ENCODE measurements around the gene RBL1.

The RBL1 gene

GRCh38 chr20:37066168-37066567, 29.6 kb downstream of the RBL1 start:
- Histone ChIP-seq H3K27ac (ENCODE audit: extremely low read depth, low read depth, low read length) (no peak overlapping the region), H3K9me3 (ENCODE audit: control insufficient read depth, insufficient read depth, low read depth, low read length) (no peaks in the 10 kb centered on the region), H3K4me3 (ENCODE audit: low read depth, low read length) (no peak overlapping the region), H3K36me3 (ENCODE audit: control insufficient read depth in 2 of 2, insufficient read depth in 1 of 2, low read length in 2 of 2) (peaks cover 18 to 43% of the 10 kb centered on the region in 2 experiments), H3K4me1 (ENCODE audit: control insufficient read depth, insufficient read depth, low read length) (no peaks in the 10 kb centered on the region)
- ChIA-PET CTCF (interaction anchor here (1.0 kb wide), 1 partner anchor 14 kb away, joined by 3 read pairs; no protein-coding TSS in a partner anchor), POLR2A (no interaction called here)
- TF ChIP-seq ZNF664 (tag by site-specific recombination; IDR thresholded peaks at IDR 0.05) (no peak), HOXD13 (CRISPR knock-in tag; IDR thresholded peaks at IDR 0.05; ENCODE audit: borderline replicate concordance) (no peak), ZBTB20 (tag by site-specific recombination; IDR thresholded peaks at IDR 0.05) (no peak), ZNF211 (tag by site-specific recombination; IDR thresholded peaks at IDR 0.05; ENCODE audit: low read depth) (no peak), ZNF501 (tag by site-specific recombination; IDR thresholded peaks at IDR 0.05) (no peak)

- no peak overlapping the region for H3K4me3 ChIP-seq (ENCODE audit: low read depth, low read length)
- H3K27ac ChIP-seq (ENCODE audit: extremely low read depth, low read depth, low read length), result no peak overlapping the region
- H3K4me1 ChIP-seq (ENCODE audit: control insufficient read depth, insufficient read depth, low read length), result no peaks in the 10 kb centered on the region
- TF ChIP-seq ZBTB21 (tag by site-specific recombination; IDR thresholded peaks at IDR 0.05), result no peak
- no peak for TF ChIP-seq ZNF768 (tag by site-specific recombination; IDR thresholded peaks at IDR 0.05)
- TF ChIP-seq GLIS1 (tag by site-specific recombination; IDR thresholded peaks at IDR 0.05), result no peak
- TF ChIP-seq YY2 (tag by site-specific recombination; IDR thresholded peaks at IDR 0.05), result no peak
- no peak for TF ChIP-seq ZNF114 (tag by site-specific recombination; IDR thresholded peaks at IDR 0.05)
- TF ChIP-seq SETDB1 (IDR thresholded peaks at IDR 0.05; ENCODE audit: insufficient read length, low read length), result no peak
- POLR2A ChIA-PET, result no interaction called here
- peaks cover 68 to 71% of the 10 kb centered on the region in 2 experiments for H3K36me3 ChIP-seq (ENCODE audit: control insufficient read depth in 2 of 2, insufficient read depth in 1 of 2, low read length in 2 of 2)
- H3K9me3 ChIP-seq (ENCODE audit: control insufficient read depth, insufficient read depth, low read depth, low read length), result no peaks in the 10 kb centered on the region
- CTCF ChIA-PET, result interaction anchor here (0.5 kb wide), 1 partner anchor 35 kb away, joined by 3 read pairs; no protein-coding TSS in a partner anchor
Observed at GRCh38 chr20:37055276-37055675, 40.5 kb downstream of the RBL1 start.

- peaks cover 64 to 65% of the 10 kb centered on the region in 2 experiments for H3K36me3 ChIP-seq (ENCODE audit: control insufficient read depth in 2 of 2, insufficient read depth in 1 of 2, low read length in 2 of 2)
- POLR2A ChIA-PET, result no interaction called here
- H3K4me1 ChIP-seq (ENCODE audit: control insufficient read depth, insufficient read depth, low read length), result no peaks in the 10 kb centered on the region
- H3K27ac ChIP-seq (ENCODE audit: extremely low read depth, low read depth, low read length), result no peak overlapping the region
- no peak overlapping the region for H3K4me3 ChIP-seq (ENCODE audit: low read depth, low read length)
- no peaks in the 10 kb centered on the region for H3K9me3 ChIP-seq (ENCODE audit: control insufficient read depth, insufficient read depth, low read depth, low read length)
- CTCF ChIA-PET, result interaction anchor here (0.6 kb wide), 1 partner anchor 23 kb away, joined by 3 read pairs; no protein-coding TSS in a partner anchor
- no peak for TF ChIP-seq ZNF19 (tag by site-specific recombination; IDR thresholded peaks at IDR 0.05; ENCODE audit: low read depth)
- TF ChIP-seq ZBTB17 (tag by site-specific recombination; IDR thresholded peaks at IDR 0.05), result no peak
- TF ChIP-seq PBX3 (CRISPR knock-in tag; IDR thresholded peaks at IDR 0.05), result no peak
- no peak for TF ChIP-seq KLF17 (tag by site-specific recombination; IDR thresholded peaks at IDR 0.05)
- TF ChIP-seq ZNF600 (tag by site-specific recombination; IDR thresholded peaks at IDR 0.05), result no peak
- TF ChIP-seq ZNF155 (tag by site-specific recombination; IDR thresholded peaks at IDR 0.05), result no peak
- no peak for TF ChIP-seq ZNF645 (tag by site-specific recombination; IDR thresholded peaks at IDR 0.05)
Observed at GRCh38 chr20:37053230-37053950, 42.4 kb downstream of the RBL1 start.

Data from HEK293 (cell line).